Spleen (tissue), 11 donors: Measurements from ENCODE around the gene CD226. TPM values are rescaled to one million over a fixed set of nuclear protein-coding genes. Genes with fewer than 3 reads are reported as not detected.
A peak's percentile ranks its signal among the peaks of the same experiment; 100 is the strongest.

Experiments
- DNase-seq: peaks from one replicate; pipeline ENCODE4 v3.0.0-alpha.2; 2020
- H3K27ac ChIP-seq, 8 donors: fragments of 200-600 bp; sonication (generic) in 7 of 8; 1 replicate in 4 of 8; 2 replicates in 4 of 8; pipeline versions ENCODE4 v1.5.0 to v1.8.0; 2016 to 2021; ENCODE audit warnings: inconsistent platforms in 4 of 8, mild to moderate bottlenecking in 4 of 8, moderate library complexity in 1 of 8
- H3K27me3 ChIP-seq, 7 donors: fragments of 200-600 bp; sonication (generic) in 6 of 7; replicated peaks in 1 of 7; 1 replicate in 4 of 7; 2 replicates in 3 of 7; pipeline versions ENCODE4 v1.5.0 to v1.8.0; 2016 to 2021; ENCODE audit warnings: inconsistent platforms in 3 of 7, mild to moderate bottlenecking in 1 of 7
- H3K36me3 ChIP-seq, 6 donors: fragments of 200-600 bp; sonication (generic) in 5 of 6; 1 replicate in 4 of 6; 2 replicates in 2 of 6; pipeline versions ENCODE4 v1.5.0 to v1.8.0; 2016 to 2021; ENCODE audit warnings: inconsistent platforms in 2 of 6
- H3K4me1 ChIP-seq, 6 donors: fragments of 200-600 bp; sonication (generic) in 5 of 6; 1 replicate in 3 of 6; 2 replicates in 3 of 6; pipeline versions ENCODE4 v1.5.0 to v1.8.0; 2016 to 2021; ENCODE audit warnings: inconsistent platforms in 3 of 6
- H3K4me3 ChIP-seq, 8 donors: fragments of 200-600 bp; sonication (generic) in 7 of 8; 1 replicate in 4 of 8; 2 replicates in 4 of 8; pipeline versions ENCODE4 v1.5.0 to v1.8.0; 2016 to 2021; ENCODE audit warnings: inconsistent platforms in 4 of 8, mild to moderate bottlenecking in 4 of 8, moderate library complexity in 2 of 8
- H3K9me3 ChIP-seq, 8 donors: fragments of 200-600 bp; sonication (generic) in 7 of 8; 1 replicate in 4 of 8; 2 replicates in 4 of 8; pipeline versions ENCODE4 v1.5.0 to v1.8.0; 2016 to 2021; ENCODE audit warnings: inconsistent platforms in 4 of 8
- POLR2A ChIP-seq, 3 donors: fragments of 450-650 bp; IDR thresholded peaks; one replicate each; pipeline ENCODE4 v1.5.1; 2017; ENCODE audit warnings: antibody characterized with exemption in 3 of 3, mild to moderate bottlenecking in 1 of 3
- POLR2AphosphoS5 ChIP-seq, 3 donors: sonication (generic); formaldehyde crosslinking; IDR thresholded peaks; one replicate each; pipeline ENCODE4 v1.5.1; 2017; ENCODE audit warnings: antibody characterized with exemption in 3 of 3
- WGBS, 5 donors: extraction: QIAGEN DNeasy Blood & Tissue Kit in 3 of 5; methylation state at CpG; one replicate each; pipeline versions ENCODE4 v1.1.5 to v1.1.7; 2013 to 2018; 5-methylcytosine and 5-hydroxymethylcytosine counted together
- intact Hi-C: fragments of 100-400 bp; cut with DNase I; formaldehyde crosslinking; loops from one replicate; pipeline ENCODE4 v1.15.0; 2023; ENCODE audit warnings: low total_unique reads
- polyA plus RNA-seq, 3 donors: library from polyadenylated mRNA; stranded (reverse); fragments of 200-250 nt; gene quantifications; one replicate each; pipeline ENCODE4 v1.2.1, GENCODE V29; 2013
- total RNA-seq, 7 donors: library from RNA; depleted of rRNA in 3 of 7; stranded (reverse); fragments of >200 nt in 3 of 7; fragmentation: NEBNext Ultra II Directional in 4 of 7; extraction: Animal tissue kit (Norgen Biotek cat#: 25700) in 4 of 7; gene quantifications; one replicate each; pipeline versions ENCODE4 v1.1.0 to v1.2.1, GENCODE V29; 2016 to 2021
- TF ChIP-seq, protein P1 (sequence below), 11 experiments: fragments of 200-600 bp in 7 of 11; fragments of 450-650 bp in 4 of 11; sonication (generic) in 4 of 11; IDR thresholded peaks in 8 of 11; conservative IDR thresholded peaks in 3 of 11; 1 replicate in 7 of 11; 2 replicates in 4 of 11; pipeline versions ENCODE4 v1.4.0 to v1.8.0; 2016 to 2021; ENCODE audit warnings: antibody characterized with exemption in 11 of 11, inconsistent platforms in 4 of 11, mild to moderate bottlenecking in 1 of 11
- donor health status: healthy with polysubstance abuse.
- donor health status: DM: no; HTN: no; CAD: no; lungs with moderate emphysema.
- donor health status: DM: no; HTN: no; CAD: no.
- donor health status: Bipolar disorder and iron deficiency.
- donor health status: healthy.
- donor health status: DM: no; HTN: no; CAD: no.
- donor health status: DM: yes; HTN: yes; CAD: no.

CD226 gene
- total and polyA plus RNA-seq, 10 donors = 0.91 to 51.4 (median 31.7) TPM

DNA sequence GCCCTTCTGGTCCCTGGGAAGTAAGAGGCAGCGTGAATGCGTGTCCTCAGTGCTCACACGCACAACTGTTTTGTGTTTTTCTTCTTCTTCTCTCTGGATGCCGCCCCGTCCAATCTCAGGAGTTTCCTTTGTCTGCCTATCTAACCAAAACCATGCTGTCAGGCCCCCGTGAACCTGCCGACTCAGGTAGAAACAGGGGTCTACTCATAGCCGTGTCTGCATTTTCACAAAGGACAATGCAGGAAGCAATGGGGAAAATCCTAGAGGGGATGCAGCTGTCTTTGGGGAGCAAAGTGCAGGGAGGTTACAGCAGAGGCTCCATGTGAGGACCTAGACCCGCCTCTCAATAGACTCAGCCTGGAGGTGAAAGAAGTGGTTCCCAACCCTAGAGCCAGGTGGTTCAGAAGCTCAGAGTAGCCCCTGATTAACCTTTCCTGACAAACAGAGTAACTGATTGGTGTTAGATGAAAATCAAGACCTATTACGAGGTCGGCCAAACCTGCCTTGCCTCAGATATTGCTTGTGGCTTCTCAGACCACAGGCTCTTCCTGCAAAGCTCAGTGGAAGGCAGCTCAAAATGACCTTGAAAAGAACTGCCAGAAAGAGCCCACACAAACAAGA is 49.3 kb downstream of the CD226 start:
- Histone ChIP-seq H3K4me1 (peaks cover 0 to 33% (median 4%) of the 10 kb centered on the region in 6 donors), H3K36me3 (peaks cover 0 to 12% (median 6%) of the 10 kb centered on the region in 6 donors), H3K27ac (peak overlapping the region in 3 of 8 donors; percentile 17 to 57 (median 38)), H3K27me3 (no peaks in the 10 kb centered on the region), H3K9me3 (peaks cover 0 to 5% (median 0%) of the 10 kb centered on the region in 8 donors), H3K4me3 (peak overlapping the region in 1 of 8 donors; percentile 45)
- WGBS, 5 donors = 41 to 62% (median 54%) methylated on average over 11 of the region's 11 CpGs
- intact Hi-C loops = no loop called here
- TF ChIP-seq, protein P1, sequence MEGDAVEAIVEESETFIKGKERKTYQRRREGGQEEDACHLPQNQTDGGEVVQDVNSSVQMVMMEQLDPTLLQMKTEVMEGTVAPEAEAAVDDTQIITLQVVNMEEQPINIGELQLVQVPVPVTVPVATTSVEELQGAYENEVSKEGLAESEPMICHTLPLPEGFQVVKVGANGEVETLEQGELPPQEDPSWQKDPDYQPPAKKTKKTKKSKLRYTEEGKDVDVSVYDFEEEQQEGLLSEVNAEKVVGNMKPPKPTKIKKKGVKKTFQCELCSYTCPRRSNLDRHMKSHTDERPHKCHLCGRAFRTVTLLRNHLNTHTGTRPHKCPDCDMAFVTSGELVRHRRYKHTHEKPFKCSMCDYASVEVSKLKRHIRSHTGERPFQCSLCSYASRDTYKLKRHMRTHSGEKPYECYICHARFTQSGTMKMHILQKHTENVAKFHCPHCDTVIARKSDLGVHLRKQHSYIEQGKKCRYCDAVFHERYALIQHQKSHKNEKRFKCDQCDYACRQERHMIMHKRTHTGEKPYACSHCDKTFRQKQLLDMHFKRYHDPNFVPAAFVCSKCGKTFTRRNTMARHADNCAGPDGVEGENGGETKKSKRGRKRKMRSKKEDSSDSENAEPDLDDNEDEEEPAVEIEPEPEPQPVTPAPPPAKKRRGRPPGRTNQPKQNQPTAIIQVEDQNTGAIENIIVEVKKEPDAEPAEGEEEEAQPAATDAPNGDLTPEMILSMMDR (IDR thresholded peaks at IDR 0.05 in 8 of 11, conservative IDR thresholded peaks at IDR 0.05 in 3 of 11) = no peak
- TF ChIP-seq POLR2A (IDR thresholded peaks at IDR 0.05) (no peak), POLR2AphosphoS5 (IDR thresholded peaks at IDR 0.05) (no peak)
- DNase-seq = no peak

GRCh38 chr18:69897397-69898108 is 50.1 kb downstream of the CD226 start:
- Histone ChIP-seq H3K4me3 (peak overlapping the region in 1 of 8 donors; percentile 45), H3K27me3 (no peaks in the 10 kb centered on the region), H3K36me3 (peaks cover 0 to 11% (median 6%) of the 10 kb centered on the region in 6 donors), H3K9me3 (peaks cover 0 to 5% (median 0%) of the 10 kb centered on the region in 8 donors), H3K27ac (peak overlapping the region in 3 of 8 donors; percentile 17 to 51 (median 49)), H3K4me1 (peaks cover 0 to 33% (median 4%) of the 10 kb centered on the region in 6 donors)
- DNase-seq = no peak
- 50 to 59% (median 54%) methylated on average over 7 of the region's 7 CpGs for WGBS, 5 donors
- no peak for TF ChIP-seq POLR2AphosphoS5 (IDR thresholded peaks at IDR 0.05)
- TF ChIP-seq, protein P1 (IDR thresholded peaks at IDR 0.05 in 8 of 11, conservative IDR thresholded peaks at IDR 0.05 in 3 of 11) = no peak
- TF ChIP-seq POLR2A (IDR thresholded peaks at IDR 0.05) = no peak
- intact Hi-C loops = no loop called here

DNA sequence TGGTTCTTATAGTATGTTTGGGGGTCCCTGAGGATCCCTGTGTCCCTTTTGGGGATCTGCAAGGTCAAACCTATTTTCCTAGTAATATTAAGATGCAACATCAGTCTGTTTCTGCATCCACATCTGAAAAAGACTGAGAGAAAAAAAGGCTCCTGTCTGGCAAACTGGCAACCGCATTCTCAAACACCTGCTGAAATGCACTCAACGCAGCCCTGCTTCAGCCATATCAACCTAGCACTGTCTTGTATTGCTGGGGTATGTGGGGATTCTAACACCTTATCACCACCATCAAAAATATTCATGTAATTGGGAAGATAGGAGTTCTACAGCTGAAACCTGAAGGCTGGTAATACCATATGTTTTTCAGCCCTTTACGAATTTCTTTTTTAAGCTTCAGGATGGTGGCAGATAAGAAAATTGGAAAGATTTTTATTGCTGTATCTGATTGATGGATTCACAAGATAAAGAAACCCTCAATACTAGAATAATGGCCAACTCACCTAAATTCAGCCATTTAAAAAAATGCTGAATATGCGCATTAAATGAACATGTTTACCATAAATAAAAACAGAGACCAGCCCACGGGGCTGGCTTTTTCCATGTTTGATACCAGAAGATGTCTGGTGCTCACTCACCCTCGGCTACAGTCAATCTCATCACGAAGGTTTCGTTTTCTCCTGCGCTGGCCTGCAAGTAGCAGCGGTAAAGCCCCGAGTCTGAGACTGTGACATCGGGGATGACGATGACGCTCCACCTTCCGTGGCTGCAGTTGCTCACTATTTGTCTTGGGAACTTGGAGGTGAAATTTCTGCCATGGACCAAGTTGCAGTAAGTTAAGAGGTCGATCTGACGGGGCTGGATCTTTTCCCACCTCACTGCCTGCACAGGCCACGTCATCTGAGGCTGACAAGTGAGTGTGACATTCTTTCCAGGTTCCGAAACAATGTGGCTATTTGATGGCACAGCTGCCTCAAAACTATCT is 52.3 kb downstream of the CD226 start:
- Histone ChIP-seq H3K9me3 (peaks cover 0 to 5% (median 0%) of the 10 kb centered on the region in 8 donors), H3K27ac (peak overlapping the region in 3 of 8 donors; percentile 26 to 49 (median 29)), H3K27me3 (no peaks in the 10 kb centered on the region), H3K4me1 (peaks cover 0 to 33% (median 4%) of the 10 kb centered on the region in 6 donors), H3K4me3 (peak overlapping the region in 1 of 8 donors; percentile 11), H3K36me3 (peaks cover 0 to 11% (median 6%) of the 10 kb centered on the region in 6 donors)
- TF ChIP-seq POLR2A (IDR thresholded peaks at IDR 0.05) = no peak
- no peak for TF ChIP-seq POLR2AphosphoS5 (IDR thresholded peaks at IDR 0.05)
- TF ChIP-seq, protein P1 (IDR thresholded peaks at IDR 0.05 in 8 of 11, conservative IDR thresholded peaks at IDR 0.05 in 3 of 11) = no peak
- intact Hi-C loops = no loop called here
- 83 to 90% (median 89%) methylated on average over 19 of the region's 19 CpGs for WGBS, 5 donors
- no peak for DNase-seq
